Caki2 (cell line): ENCODE measurements around the gene ZNF747. TPM values are rescaled to one million over a fixed set of nuclear protein-coding genes. Genes with fewer than 3 reads are reported as not detected.

Experiments
- DNase-seq: peaks from one replicate; pipeline ENCODE4 v3.0.0-alpha.2; 2015; ENCODE audit warnings: low read depth
- in situ Hi-C: cut with HindIII; loops from 2 replicates; pipeline ENCODE4 v1.10.0; 2016; ENCODE audit warnings: low sequenced_read_pairs, low pct_unique_long_range_greater_than_20kb, mixed read lengths
- total RNA-seq: library from RNA; depleted of rRNA; stranded (reverse); fragments of >200 nt; shearing (Covaris generic); gene quantifications from 2 replicates; pipeline ENCODE4 v1.2.3, GENCODE V29; 2014; ENCODE audit warnings: low replicate concordance; rRNA removed

ZNF747 gene
- total RNA-seq, 1 experiment from 2014 or later, result 29.1 TPM

DNA sequence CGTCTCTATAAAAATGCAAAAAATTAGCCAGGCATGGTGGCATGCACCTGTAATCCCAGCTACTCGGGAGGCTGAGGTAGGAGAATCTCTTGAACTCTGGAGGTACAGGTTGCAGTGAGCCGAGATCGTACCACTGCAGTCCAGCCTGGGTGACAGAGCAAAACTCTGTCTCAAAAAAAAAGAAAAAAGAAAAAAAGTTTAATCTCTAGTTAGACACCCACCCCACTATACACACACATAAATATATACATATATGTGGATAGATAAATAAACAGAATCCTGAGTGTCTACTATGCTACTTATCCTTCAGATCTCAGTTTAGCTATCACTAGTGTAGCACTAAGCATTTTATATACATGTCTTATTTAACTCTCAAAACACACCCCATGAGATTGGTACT lies 43.4 kb downstream of the ZNF747 start:
- in situ Hi-C loops, result no loop called here

GRCh38 chr16:30490210-30490609 lies 44.4 kb downstream of the ZNF747 start:
- DNase-seq, result no peak
- in situ Hi-C loops, result no loop called here

More for the DNA sequence above, 43.4 kb downstream of the ZNF747 start:
- no peak for DNase-seq

- DNase-seq, result no peak
- in situ Hi-C loops, result no loop called here
Measured at GRCh38 chr16:30488764-30489605, 45.7 kb downstream of the ZNF747 start.

DNA sequence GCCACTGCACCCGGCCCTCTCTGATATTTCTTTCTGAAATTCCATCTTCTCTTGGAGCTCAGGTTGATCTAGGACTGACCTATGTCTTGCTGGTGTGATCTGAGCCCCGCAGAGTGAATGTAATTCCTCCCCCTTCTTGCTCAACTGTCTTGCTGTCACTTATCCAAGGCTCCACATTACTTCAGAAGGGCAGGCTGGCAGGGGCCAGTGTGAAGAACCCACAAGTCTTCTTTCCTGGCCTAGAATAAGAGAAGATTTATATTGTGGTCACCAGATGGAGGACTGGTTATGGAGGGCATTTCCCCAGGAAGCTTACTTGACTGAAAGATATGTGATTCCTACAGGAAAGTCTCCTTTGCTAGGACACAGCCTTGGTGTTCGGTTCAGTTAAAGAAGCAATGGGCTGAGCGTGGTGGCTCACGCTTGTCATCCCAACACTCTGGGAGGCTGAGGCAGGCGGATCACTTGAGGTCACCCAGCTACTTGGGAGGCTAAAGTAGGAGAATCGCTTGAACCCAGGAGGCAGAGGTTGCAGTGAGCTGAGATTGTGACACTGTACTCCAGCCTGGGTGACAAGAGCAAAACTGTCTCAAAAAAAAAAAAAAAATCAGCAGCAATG lies 48.7 kb downstream of the ZNF747 start:
- no peak for DNase-seq
- in situ Hi-C loops, result no loop called here

GRCh38 chr16:30484887-30485286 lies 49.8 kb downstream of the ZNF747 start:
- in situ Hi-C loops, result no loop called here
- no peak for DNase-seq

GRCh38 chr16:30482366-30482765 lies 52.3 kb downstream of the ZNF747 start:
- in situ Hi-C loops, result no loop called here

DNA sequence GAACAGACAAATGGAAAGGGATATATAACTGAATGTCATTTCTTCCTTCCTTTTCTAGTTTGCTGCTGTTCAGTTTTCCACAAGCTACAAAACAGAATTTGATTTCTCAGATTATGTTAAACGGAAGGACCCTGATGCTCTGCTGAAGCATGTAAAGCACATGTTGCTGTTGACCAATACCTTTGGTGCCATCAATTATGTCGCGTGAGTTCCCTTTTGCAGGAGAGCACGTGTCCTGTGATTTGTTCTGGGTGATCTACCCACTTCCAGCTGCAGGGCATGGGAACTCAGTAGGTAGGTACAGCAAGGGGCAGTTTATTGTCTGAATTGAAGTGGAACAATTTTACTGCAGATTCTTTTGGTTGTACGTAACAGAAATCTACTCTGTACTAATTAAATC lies 53.3 kb downstream of the ZNF747 start:
- in situ Hi-C loops, result no loop called here
- no peak for DNase-seq

More at GRCh38 chr16:30482366-30482765, 52.3 kb downstream of the ZNF747 start:
- no peak for DNase-seq

Other genes starting within 250 kb of the ZNF747 start
- 123 and 162 TPM in 2 replicates for gene CD2BP2, start 179.6 kb downstream of the ZNF747 start, total RNA-seq
- 39.6 and 56.6 TPM in 2 replicates for gene TBC1D10B, start 164.4 kb downstream of the ZNF747 start, total RNA-seq
- gene MYL11, start 160.1 kb downstream of the ZNF747 start, total RNA-seq, result not detected in 2 replicates
- gene SEPTIN1, start 152.3 kb downstream of the ZNF747 start, total RNA-seq, result not detected in 2 replicates
- gene ZNF48, start 139.4 kb downstream of the ZNF747 start, total RNA-seq, result 34.6 and 35.6 TPM in 2 replicates
- 13.2 and 35.7 TPM in 2 replicates for gene ZNF771, start 127.3 kb downstream of the ZNF747 start, total RNA-seq
- gene DCTPP1, start 104.8 kb downstream of the ZNF747 start, total RNA-seq, result 161 and 164 TPM in 2 replicates
- gene SEPHS2, start 89.0 kb downstream of the ZNF747 start, total RNA-seq, result 116 and 127 TPM in 2 replicates
- not detected in 2 replicates for gene ITGAL, start 62.1 kb downstream of the ZNF747 start, total RNA-seq
- gene ZNF768, start 8.3 kb downstream of the ZNF747 start, total RNA-seq, result 97.6 and 99.4 TPM in 2 replicates
- gene ZNF764, start 23.5 kb upstream of the ZNF747 start, total RNA-seq, result 9.0 and 9.1 TPM in 2 replicates
- gene ZNF688, start 36.9 kb upstream of the ZNF747 start, total RNA-seq, result 30.5 and 31.2 TPM in 2 replicates
- 2.8 and 7.6 TPM in 2 replicates for gene ZNF785, start 50.8 kb upstream of the ZNF747 start, total RNA-seq
- 7.0 and 12.0 TPM in 2 replicates for gene ZNF689, start 75.5 kb upstream of the ZNF747 start, total RNA-seq
- 7.0 and 8.8 TPM in 2 replicates for gene PRR14, start 116.1 kb upstream of the ZNF747 start, total RNA-seq
- 18.2 and 19.7 TPM in 2 replicates for gene FBRS, start 123.6 kb upstream of the ZNF747 start, total RNA-seq
- 9.4 and 19.0 TPM in 2 replicates for gene SRCAP, start 164.3 kb upstream of the ZNF747 start, total RNA-seq
- 32.0 and 53.5 TPM in 2 replicates for gene PHKG2, start 213.6 kb upstream of the ZNF747 start, total RNA-seq
- 7.2 and 12.3 TPM in 2 replicates for gene CFAP119, start 227.2 kb upstream of the ZNF747 start, total RNA-seq
- gene RNF40, start 227.5 kb upstream of the ZNF747 start, total RNA-seq, result 107 and 110 TPM in 2 replicates